Motor neuron (in vitro differentiated cells): ENCODE measurements around the gene CYGB. TPM values are rescaled to one million over a fixed set of nuclear protein-coding genes. Genes with fewer than 3 reads are reported as not detected.

Experiments used
- ATAC-seq, 8 experiments: fragments of 200-7000 bp; cut with Tn5 transposase; replicated peaks in 6 of 8; 2 replicates each; pipeline ENCODE4 v1.8.0; 2021; ENCODE audit warnings: mild to moderate bottlenecking in 8 of 8, moderate library complexity in 8 of 8
- H3K27ac ChIP-seq, 2 donors: fragments of 250-450 bp; sonication (Bioruptor Pico); 2 replicates each; pipeline ENCODE4 v1.9.0; 2021; ENCODE audit warnings: antibody characterized with exemption in 2 of 2, mild to moderate bottlenecking in 2 of 2, moderate library complexity in 1 of 2
- H3K4me1 ChIP-seq, 2 donors: fragments of 250-450 bp; sonication (Bioruptor Pico); replicated peaks in 1 of 2; 2 replicates each; pipeline ENCODE4 v1.6.1; 2021; ENCODE audit warnings: antibody characterized with exemption in 2 of 2, mild to moderate bottlenecking in 2 of 2, moderate library complexity in 1 of 2
- H3K4me3 ChIP-seq, 5 donors: fragments of 250-450 bp; sonication (Bioruptor Pico); 2 replicates each; pipeline ENCODE4 v1.9.0; 2021; ENCODE audit warnings: antibody characterized with exemption in 5 of 5, mild to moderate bottlenecking in 5 of 5, moderate library complexity in 4 of 5
- WGBS, 10 experiments: fragments of 450-650 bp; shearing (Covaris generic); methylation state at CpG; one replicate each; pipeline ENCODE4 v1.0.0; 2022; 5-methylcytosine and 5-hydroxymethylcytosine counted together
- in situ Hi-C, 9 experiments: fragments of 400-800 bp; cut with MboI; loops; one replicate each; pipeline ENCODE4 v1.15.0; 2021; ENCODE audit warnings: low sequenced_read_pairs in 9 of 9, low pct_unique_long_range_greater_than_20kb in 2 of 9; ENCODE audit not compliant: unreplicated experiment in 9 of 9
- total RNA-seq, 8 experiments: library from RNA; unstranded; fragments of 300-600 nt; gene quantifications; 2 replicates each; pipeline versions ENCODE4 v1.2.3 to v1.2.4, GENCODE V29; 2022

The CYGB gene
- total RNA-seq, 8 experiments from 2014 or later, result 0.73 to 19.4 (median 5.4) TPM

GRCh38 chr17:76479515-76480060, 57.9 kb downstream of the CYGB start:
- peaks cover 11 to 13% of the 10 kb centered on the region in 2 donors for H3K4me1 ChIP-seq
- WGBS, 10 experiments, result 100% methylated on average over 2 of the region's 14 CpGs; no CpG with 5 or more reads in 9 of the 10 experiments
- no peak overlapping the region for H3K27ac ChIP-seq
- H3K4me3 ChIP-seq, result no peak overlapping the region
- ATAC-seq, result no peak
- in situ Hi-C loops, result no loop called here

- ATAC-seq, result no peak
- peaks cover 11 to 13% of the 10 kb centered on the region in 2 donors for H3K4me1 ChIP-seq
- no peak overlapping the region for H3K4me3 ChIP-seq
- 83 to 97% methylated on average over 2 to 6 of the region's 37 CpGs; no CpG with 5 or more reads in 8 of the 10 experiments for WGBS, 10 experiments
- H3K27ac ChIP-seq, result no peak overlapping the region
- in situ Hi-C loops, result no loop called here
Observed at GRCh38 chr17:76478730-76479514, 58.6 kb downstream of the CYGB start.

- H3K4me3 ChIP-seq, result no peak overlapping the region
- no peak overlapping the region for H3K27ac ChIP-seq
- WGBS, 10 experiments, result 77 to 100% (median 97%) methylated on average over 1 to 7 of the region's 10 CpGs; no CpG with 5 or more reads in 3 of the 10 experiments
- in situ Hi-C loops, result no loop called here
- peaks cover 11 to 13% of the 10 kb centered on the region in 2 donors for H3K4me1 ChIP-seq
- ATAC-seq, result no peak
Observed at GRCh38 chr17:76478097-76478496, 59.4 kb downstream of the CYGB start.

- WGBS, 10 experiments, result 17 to 89% (median 73%) methylated on average over 1 to 7 of the region's 15 CpGs; no CpG with 5 or more reads in 4 of the 10 experiments
- Histone ChIP-seq H3K4me3 (no peak overlapping the region), H3K4me1 (peaks cover 11 to 13% of the 10 kb centered on the region in 2 donors), H3K27ac (no peak overlapping the region)
- no peak for ATAC-seq
- in situ Hi-C loops, result no loop called here
Observed at GRCh38 chr17:76477576-76477975, 59.9 kb downstream of the CYGB start.

Other genes starting within 250 kb of the CYGB start
- 1 to 10 TPM; 2.8 to 9.3 (median 3.6) TPM for gene QRICH2, start 229.4 kb downstream of the CYGB start, total RNA-seq
- 10 to 100 TPM; 21.3 to 60.3 (median 44.3) TPM for gene PRPSAP1, start 183.8 kb downstream of the CYGB start, total RNA-seq
- 10 to 100 TPM in 4 of 8 experiments, 1 to 10 TPM in 1, under 1 TPM in 3; 0.50 to 61.8 (median 5.8) TPM for gene SPHK1, start 153.1 kb downstream of the CYGB start, total RNA-seq
- 10 to 100 TPM; 17.3 to 41.9 (median 30.1) TPM for gene UBE2O, start 84.6 kb downstream of the CYGB start, total RNA-seq
- gene AANAT, start 70.1 kb downstream of the CYGB start, total RNA-seq, result under 1 TPM in 6 of 8 experiments, not detected in 2; 0.23 to 0.81 (median 0.46) TPM
- 10 to 100 TPM in 3 of 8 experiments, 1 to 10 TPM in 3, under 1 TPM in 2; 0.78 to 17.3 (median 2.8) TPM for gene RHBDF2, start 36.3 kb downstream of the CYGB start, total RNA-seq
- 1 to 10 TPM in 7 of 8 experiments, under 1 TPM in 1; 0.97 to 9.9 (median 4.1) TPM for gene PRCD, start 2.3 kb upstream of the CYGB start, total RNA-seq
- gene ST6GALNAC2, start 48.2 kb upstream of the CYGB start, total RNA-seq, result 10 to 100 TPM in 1 of 8 experiments, 1 to 10 TPM in 2, under 1 TPM in 2, not detected in 3; 0.36 to 22.2 (median 1.3) TPM
- under 1 TPM in 3 of 8 experiments, not detected in 5; 0.13 to 1.00 (median 0.38) TPM for gene ST6GALNAC1, start 106.0 kb upstream of the CYGB start, total RNA-seq
- gene MXRA7, start 173.3 kb upstream of the CYGB start, total RNA-seq, result 100 to 1,000 TPM in 5 of 8 experiments, 10 to 100 TPM in 3; 19.7 to 214 (median 106) TPM
- 10 to 100 TPM; 20.8 to 45.5 (median 26.5) TPM for gene JMJD6, start 188.9 kb upstream of the CYGB start, total RNA-seq
- 10 to 100 TPM; 28.6 to 47.3 (median 37.7) TPM for gene METTL23, start 189.1 kb upstream of the CYGB start, total RNA-seq
- 100 to 1,000 TPM in 7 of 8 experiments, 10 to 100 TPM in 1; 68.1 to 302 (median 147) TPM for gene SRSF2, start 199.6 kb upstream of the CYGB start, total RNA-seq
- gene MFSD11, start 200.4 kb upstream of the CYGB start, total RNA-seq, result 10 to 100 TPM; 14.9 to 38.7 (median 22.2) TPM